ENCODE data around the gene RAB30.

RAB30 gene

DNA sequence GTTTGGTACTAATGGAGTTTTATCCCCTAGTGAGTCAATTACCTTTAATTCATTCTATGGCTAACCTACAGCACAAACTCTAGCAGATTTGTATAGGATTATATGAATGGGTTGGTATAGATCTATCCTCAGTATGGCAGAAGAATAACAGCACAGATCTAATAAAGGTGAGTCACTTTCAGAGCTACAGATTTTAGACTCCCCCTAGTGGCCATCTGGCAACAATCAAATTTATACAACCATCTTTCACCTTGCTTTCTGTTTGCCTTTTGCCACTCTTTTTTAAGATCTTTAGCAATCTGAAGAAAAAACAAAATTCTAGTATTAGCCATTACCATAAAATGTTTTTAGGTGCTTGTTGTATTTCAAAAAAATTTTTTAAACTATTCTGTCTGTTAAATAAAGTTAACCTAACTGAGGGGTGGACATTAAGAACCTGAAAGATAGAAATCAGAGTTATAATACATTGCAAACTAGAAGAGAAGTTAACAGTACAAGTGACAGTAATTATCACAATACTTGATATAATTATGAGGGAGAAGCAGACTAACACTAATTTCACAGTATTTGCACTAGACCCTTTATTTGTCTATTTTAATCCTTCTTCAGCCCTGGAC, 144.3 kb downstream of the RAB30 start:
- Histone ChIP-seq H2AFZ (ENCODE audit: low read depth, low read length) (no peak overlapping the region), H3K9me3 (ENCODE audit: insufficient read depth, low read length) (no peaks in the 10 kb centered on the region), H3K79me2 (ENCODE audit: low read length) (peaks cover 50% of the 10 kb centered on the region), H3K36me3 (replicated peaks; ENCODE audit: low read depth, low read length) (peaks cover 49% of the 10 kb centered on the region), H3K4me1 (ENCODE audit: low read length) (peaks cover 52% of the 10 kb centered on the region), H3K27me3 (ENCODE audit: low read depth, low read length) (no peaks in the 10 kb centered on the region), H3K9ac (ENCODE audit: low read length) (no peak overlapping the region), H3K4me2 (ENCODE audit: low read length) (0 out of 2 replicates have a peak overlapping the region, but pooled peaks have one; percentile 20), H3K4me3 (ENCODE audit: low read length) (no peak overlapping the region), H3K27ac (ENCODE audit: low read length) (peak overlapping the region; percentile 26), H4K20me1 (ENCODE audit: insufficient read depth, low read length) (no peaks in the 10 kb centered on the region)
- TF ChIP-seq, protein P1, sequence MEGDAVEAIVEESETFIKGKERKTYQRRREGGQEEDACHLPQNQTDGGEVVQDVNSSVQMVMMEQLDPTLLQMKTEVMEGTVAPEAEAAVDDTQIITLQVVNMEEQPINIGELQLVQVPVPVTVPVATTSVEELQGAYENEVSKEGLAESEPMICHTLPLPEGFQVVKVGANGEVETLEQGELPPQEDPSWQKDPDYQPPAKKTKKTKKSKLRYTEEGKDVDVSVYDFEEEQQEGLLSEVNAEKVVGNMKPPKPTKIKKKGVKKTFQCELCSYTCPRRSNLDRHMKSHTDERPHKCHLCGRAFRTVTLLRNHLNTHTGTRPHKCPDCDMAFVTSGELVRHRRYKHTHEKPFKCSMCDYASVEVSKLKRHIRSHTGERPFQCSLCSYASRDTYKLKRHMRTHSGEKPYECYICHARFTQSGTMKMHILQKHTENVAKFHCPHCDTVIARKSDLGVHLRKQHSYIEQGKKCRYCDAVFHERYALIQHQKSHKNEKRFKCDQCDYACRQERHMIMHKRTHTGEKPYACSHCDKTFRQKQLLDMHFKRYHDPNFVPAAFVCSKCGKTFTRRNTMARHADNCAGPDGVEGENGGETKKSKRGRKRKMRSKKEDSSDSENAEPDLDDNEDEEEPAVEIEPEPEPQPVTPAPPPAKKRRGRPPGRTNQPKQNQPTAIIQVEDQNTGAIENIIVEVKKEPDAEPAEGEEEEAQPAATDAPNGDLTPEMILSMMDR (IDR thresholded peaks at IDR 0.05; ENCODE audit: low read depth, low read length) = peak; percentile 92
- TF ChIP-seq EZH2phosphoT487 (IDR thresholded peaks at IDR 0.05; ENCODE audit: low read depth) = no peak

DNA sequence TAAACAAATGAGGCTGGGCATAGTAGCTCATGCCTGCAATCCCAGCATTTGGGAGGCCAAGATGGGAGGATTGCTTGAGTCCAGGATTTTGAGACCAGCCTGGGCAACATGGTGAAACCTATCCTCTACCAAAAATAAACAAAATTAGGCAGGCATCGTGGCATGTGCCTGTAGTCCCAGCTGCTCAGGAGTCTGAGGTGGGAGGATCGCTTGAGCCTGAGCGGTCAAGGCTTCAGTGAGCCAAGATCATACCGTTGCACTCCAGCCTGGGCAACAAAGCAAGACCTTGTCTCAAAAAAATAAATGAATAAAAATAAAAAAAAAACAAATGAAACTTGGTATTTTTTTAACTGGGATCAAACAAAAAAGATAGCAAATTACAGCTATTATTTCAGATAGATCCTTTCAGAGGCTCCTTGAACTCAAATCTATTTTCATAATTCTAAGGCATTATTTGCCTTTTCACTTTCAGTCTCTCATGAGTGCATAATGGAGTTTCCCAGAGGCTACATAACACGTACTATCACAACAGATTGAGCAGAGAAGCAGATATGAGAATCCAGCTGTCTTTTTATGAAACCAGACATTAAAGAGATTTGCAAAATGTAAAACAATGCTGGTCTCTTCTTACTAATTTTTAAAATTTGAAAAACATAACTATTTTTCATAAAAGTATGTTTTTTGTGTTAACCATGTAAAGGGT, 147.0 kb downstream of the RAB30 start:
- Histone ChIP-seq H3K36me3 (replicated peaks; ENCODE audit: low read depth, low read length) (peaks cover 51% of the 10 kb centered on the region), H2AFZ (ENCODE audit: low read depth, low read length) (no peak overlapping the region), H3K4me2 (ENCODE audit: low read length) (peak overlapping the region; percentile 34), H4K20me1 (ENCODE audit: insufficient read depth, low read length) (no peaks in the 10 kb centered on the region), H3K4me1 (ENCODE audit: low read length) (peaks cover 59% of the 10 kb centered on the region), H3K9ac (ENCODE audit: low read length) (no peak overlapping the region), H3K9me3 (ENCODE audit: insufficient read depth, low read length) (no peaks in the 10 kb centered on the region), H3K4me3 (ENCODE audit: low read length) (0 out of 2 replicates have a peak overlapping the region, but pooled peaks have one; percentile 27), H3K27ac (ENCODE audit: low read length) (peak overlapping the region; percentile 74), H3K27me3 (ENCODE audit: low read depth, low read length) (no peaks in the 10 kb centered on the region), H3K79me2 (ENCODE audit: low read length) (peaks cover 66% of the 10 kb centered on the region)
- TF ChIP-seq EZH2phosphoT487 (IDR thresholded peaks at IDR 0.05; ENCODE audit: low read depth) = no peak
- TF ChIP-seq, protein P1 (IDR thresholded peaks at IDR 0.05; ENCODE audit: low read depth, low read length) = no peak
